Measurements from ENCODE around the gene GNPTG. TPM values are rescaled to one million over a fixed set of nuclear protein-coding genes. Genes with fewer than 3 reads are reported as not detected.
A peak's percentile ranks its signal among the peaks of the same experiment; 100 is the strongest.

GNPTG gene
- total and polyA plus RNA-seq, 9 of the 15 experiments (the other 6 are each of a cell fraction or from before 2014, with no cell fraction given), result 0.69 to 33.3 (median 13.6) TPM

GRCh38 chr16:1330931-1331711, 20.6 kb upstream of the GNPTG start (continued):
- TF ChIP-seq U2AF1 (optimal IDR thresholded peaks at IDR 0.05; ENCODE audit: low read depth, low read length) (no peak), ZBTB5 (IDR thresholded peaks at IDR 0.05) (no peak), CXXC5 (CRISPR knock-in tag; IDR thresholded peaks at IDR 0.05) (no peak), MAFG (tag; conservative IDR thresholded peaks at IDR 0.05) (no peak), ZNF395 (CRISPR knock-in tag; IDR thresholded peaks at IDR 0.05) (no peak), CC2D1A (IDR thresholded peaks at IDR 0.05) (0 out of 2 replicates have a peak, but pooled peaks have one; percentile 36), ZNF644 (tag; IDR thresholded peaks at IDR 0.05; ENCODE audit: low read depth) (no peak), GABPB2 (CRISPR knock-in tag; conservative IDR thresholded peaks at IDR 0.05) (no peak), SUPT5H (IDR thresholded peaks at IDR 0.05) (no peak), RHOXF2B (CRISPR knock-in tag; conservative IDR thresholded peaks at IDR 0.05) (no peak), HCFC1 (IDR thresholded peaks at IDR 0.05; ENCODE audit: low read depth, low read length) (no peak), SRF (CRISPR knock-in tag; IDR thresholded peaks at IDR 0.05) (no peak), HNRNPLL (IDR thresholded peaks at IDR 0.05; ENCODE audit: low read depth, low read length, poor library complexity, severe bottlenecking) (no peak), HMGXB4 (CRISPR knock-in tag; IDR thresholded peaks at IDR 0.05) (no peak), ZNF764 (CRISPR knock-in tag; IDR thresholded peaks at IDR 0.05; ENCODE audit: low read depth) (no peak), USF2 (CRISPR knock-in tag; IDR thresholded peaks at IDR 0.05) (no peak), RBBP5 (IDR thresholded peaks at IDR 0.05; ENCODE audit: borderline replicate concordance, insufficient read depth, low read length, poor library complexity, severe bottlenecking) (no peak), E2F4 (CRISPR knock-in tag; IDR thresholded peaks at IDR 0.05; ENCODE audit: low read depth) (no peak), KDM4B (IDR thresholded peaks at IDR 0.05; ENCODE audit: borderline replicate concordance in 2 of 2, low read depth in 1 of 2) (no peak), SETDB1 (IDR thresholded peaks at IDR 0.05; ENCODE audit: low read length) (no peak)
